GM21786 (cell line): Measurements from ENCODE around the gene NREP.

ENCODE experiments used
- ATAC-seq: cut with Tn5 transposase; IDR thresholded peaks from one replicate; pipeline ENCODE4 v1.9.1; 2021; ENCODE audit not compliant: unreplicated experiment

NREP gene

GRCh38 chr5:111697881-111698757, 58.9 kb downstream of the NREP start:
- ATAC-seq = no peak

GRCh38 chr5:111697215-111697614, 59.8 kb downstream of the NREP start:
- no peak for ATAC-seq

GRCh38 chr5:111695991-111696390, 61.0 kb downstream of the NREP start:
- no peak for ATAC-seq

DNA sequence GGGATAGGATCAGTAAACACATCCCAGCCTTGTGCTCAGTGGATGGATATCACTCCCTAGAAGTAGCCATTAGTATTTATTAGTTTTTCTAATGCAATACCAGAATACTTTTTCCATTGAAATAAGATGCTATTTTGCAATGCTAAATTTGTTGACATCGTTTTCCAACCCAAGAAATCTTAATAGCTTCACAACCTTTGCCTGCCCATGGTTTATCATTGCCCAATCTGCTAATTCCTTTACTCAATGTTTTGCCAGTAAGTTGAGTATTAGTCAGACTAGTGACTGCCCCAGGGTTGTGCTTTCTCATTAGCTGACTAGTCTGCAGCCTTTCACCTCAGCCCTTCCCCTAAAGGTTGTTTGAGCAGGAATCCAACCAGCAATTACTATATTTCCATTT, 62.9 kb downstream of the NREP start:
- no peak for ATAC-seq

DNA sequence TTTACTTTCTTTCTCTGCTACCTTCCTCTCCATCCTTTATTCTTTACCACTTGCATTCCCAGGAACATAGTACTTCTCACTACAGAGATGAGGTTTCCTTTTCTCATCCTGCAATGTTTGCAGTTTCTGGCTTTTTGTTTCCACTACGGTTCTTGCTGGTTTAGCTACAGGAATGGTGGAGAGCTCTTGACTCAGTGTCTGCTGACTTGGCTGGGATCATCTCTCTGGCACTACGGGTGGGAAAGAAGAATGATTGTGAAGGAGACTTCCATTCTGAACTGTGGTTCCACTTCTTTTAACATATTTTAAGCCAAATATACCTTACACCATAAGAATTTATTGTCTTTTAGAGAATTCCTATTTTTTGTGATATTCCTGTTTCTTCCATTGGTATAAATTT, 65.1 kb downstream of the NREP start:
- no peak for ATAC-seq

DNA sequence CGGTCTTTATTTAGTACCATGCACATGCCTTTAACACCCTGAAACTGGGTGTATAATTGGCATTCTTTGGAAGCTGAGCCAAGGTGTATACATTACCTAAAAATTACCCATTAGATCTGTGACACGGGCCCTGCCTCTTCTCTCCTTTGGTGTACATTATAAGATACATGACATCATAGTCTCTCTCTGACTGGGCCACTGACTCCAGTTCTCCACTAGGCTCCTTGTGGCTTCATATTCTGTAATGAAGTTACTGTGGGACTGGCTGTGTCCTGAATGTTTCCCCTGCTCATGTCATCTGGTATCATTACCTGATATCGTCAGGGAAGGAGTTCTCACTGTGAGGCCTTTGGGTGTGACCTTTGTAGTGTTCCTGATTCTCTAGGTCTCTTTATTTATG, 65.5 kb downstream of the NREP start:
- ATAC-seq = no peak

GRCh38 chr5:111689357-111689935, 67.5 kb downstream of the NREP start:
- no peak for ATAC-seq

DNA sequence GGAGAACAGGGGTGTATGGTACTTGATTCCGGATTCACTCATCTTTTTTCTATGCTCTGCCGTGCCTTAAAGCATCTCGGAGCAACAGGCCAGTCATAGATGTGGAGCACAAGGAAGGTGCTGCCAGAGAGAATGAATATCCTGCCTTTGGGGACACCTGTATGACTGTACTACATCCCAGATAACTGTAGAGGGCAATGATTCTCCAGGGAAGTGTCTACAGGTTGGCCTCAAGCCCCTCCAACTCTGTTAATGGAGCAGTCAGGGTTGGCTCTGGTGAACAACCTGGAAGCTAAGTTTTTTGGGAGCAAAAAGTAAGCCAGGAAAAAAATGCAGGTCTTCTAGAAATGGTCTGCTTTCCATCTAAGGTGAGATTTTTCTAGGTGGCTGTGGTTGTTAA, 71.0 kb downstream of the NREP start:
- ATAC-seq = peak; percentile 64

GRCh38 chr5:111682641-111683040, 74.4 kb downstream of the NREP start:
- ATAC-seq = no peak

- no peak for ATAC-seq
Observed at GRCh38 chr5:111682121-111682520, 74.9 kb downstream of the NREP start.

DNA sequence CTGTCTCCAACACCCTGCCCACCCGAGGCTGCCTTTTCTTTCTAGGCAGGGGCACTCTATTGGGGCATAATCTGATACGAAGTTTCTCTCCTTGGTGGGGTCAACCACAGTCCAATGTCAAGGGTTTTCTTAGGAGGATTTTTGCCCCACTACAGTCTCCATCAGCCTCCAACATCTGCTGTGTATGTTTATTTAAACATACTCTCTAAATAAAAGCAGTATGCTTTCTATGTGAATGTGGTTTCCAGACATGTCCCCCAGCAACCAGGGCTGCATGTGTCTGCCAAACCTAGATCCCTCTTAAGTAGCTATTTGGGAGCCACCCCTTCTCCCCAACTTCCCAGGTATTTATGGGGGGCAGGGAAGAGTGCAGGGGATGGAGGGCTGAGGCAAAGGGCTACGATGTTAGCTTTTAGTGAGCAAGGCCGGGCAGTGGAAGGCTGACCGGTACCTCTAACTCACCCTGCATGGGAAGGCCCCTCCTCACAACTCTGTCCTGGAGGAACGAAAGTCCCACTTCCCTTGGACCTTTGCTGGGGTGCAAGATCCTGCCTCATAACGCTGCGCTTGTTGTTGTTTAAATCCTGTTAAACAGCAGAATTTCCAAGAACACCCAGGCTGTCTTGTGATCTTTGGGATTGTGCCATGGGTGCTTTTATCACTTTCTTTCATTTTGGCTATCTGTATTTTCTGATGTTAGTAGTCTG, 75.4 kb downstream of the NREP start:
- ATAC-seq = no peak

GRCh38 chr5:111680737-111681413, 76.1 kb downstream of the NREP start:
- no peak for ATAC-seq

GRCh38 chr5:111679611-111680010, 77.4 kb downstream of the NREP start:
- no peak for ATAC-seq
